ENCODE data around the gene TRIM71. TPM values are rescaled to one million over a fixed set of nuclear protein-coding genes. Genes with fewer than 3 reads are reported as not detected.

The TRIM71 gene
- total RNA-seq, 1 donor from 2014 or later = 106 TPM

- Mint-ChIP-seq H3K4me1 (peaks cover 66% of the 10 kb centered on the region), H3K27me3 (ENCODE audit: insufficient read depth, low read depth) (peaks cover 2% of the 10 kb centered on the region), H3K9me3 (no peaks in the 10 kb centered on the region), H3K4me3 (no peak overlapping the region), H3K36me3 (peaks cover 16% of the 10 kb centered on the region), H3K27ac (no peak overlapping the region)
- Histone ChIP-seq H3K4me2 (peak overlapping the region; percentile 37), H4K20me1 (ENCODE audit: low read depth) (peaks cover 100% of the 10 kb centered on the region), H2AFZ (replicated peaks) (no peak overlapping the region), H3F3A (ENCODE audit: low read depth) (peaks cover 32% of the 10 kb centered on the region), H3K27ac (peak overlapping the region; percentile 77), H3K36me3 (no peaks in the 10 kb centered on the region), H3K27me3 (no peaks in the 10 kb centered on the region), H3K4me3 (no peak overlapping the region), H3K79me2 (ENCODE audit: low read depth) (peaks cover 100% of the 10 kb centered on the region), H3K4me1 (peaks cover 83% of the 10 kb centered on the region), H3K9me3 (ENCODE audit: low read depth) (no peaks in the 10 kb centered on the region), H3K9ac (no peak overlapping the region)
- TF ChIP-seq EZH2 (IDR thresholded peaks at IDR 0.05) = no peak
- no peak for TF ChIP-seq CTCF (IDR thresholded peaks at IDR 0.05)
- TF ChIP-seq EZH2phosphoT487 (IDR thresholded peaks at IDR 0.05) = no peak
- DNase-seq (ENCODE audit: low spot score) = no peak
Measured at GRCh38 chr3:32857921-32858320, 40.1 kb downstream of the TRIM71 start.

- H3K9me3 Mint-ChIP-seq = no peaks in the 10 kb centered on the region
- no peaks in the 10 kb centered on the region for H3K36me3 ChIP-seq
- H3K4me1 ChIP-seq = peaks cover 86% of the 10 kb centered on the region
- H3K36me3 Mint-ChIP-seq = peaks cover 7% of the 10 kb centered on the region
- peaks cover 100% of the 10 kb centered on the region for H4K20me1 ChIP-seq (ENCODE audit: low read depth)
- peak overlapping the region; percentile 8 for H3K27ac Mint-ChIP-seq
- peaks cover 6% of the 10 kb centered on the region for H3K27me3 Mint-ChIP-seq (ENCODE audit: insufficient read depth, low read depth)
- peak overlapping the region; percentile 77 for H3K27ac ChIP-seq
- H3K9ac ChIP-seq = no peak overlapping the region
- DNase-seq (ENCODE audit: low spot score) = no peak
- no peak overlapping the region for H3K4me3 Mint-ChIP-seq
- TF ChIP-seq EZH2phosphoT487 (IDR thresholded peaks at IDR 0.05) (no peak), EZH2 (IDR thresholded peaks at IDR 0.05) (no peak), CTCF (IDR thresholded peaks at IDR 0.05) (no peak)
- H3K9me3 ChIP-seq (ENCODE audit: low read depth) = no peaks in the 10 kb centered on the region
- H3K4me1 Mint-ChIP-seq = peaks cover 69% of the 10 kb centered on the region
- no peak overlapping the region for H2AFZ ChIP-seq (replicated peaks)
- H3F3A ChIP-seq (ENCODE audit: low read depth) = peaks cover 34% of the 10 kb centered on the region
- H3K4me2 ChIP-seq = peak overlapping the region; percentile 37
- H3K4me3 ChIP-seq = no peak overlapping the region
- H3K79me2 ChIP-seq (ENCODE audit: low read depth) = peaks cover 100% of the 10 kb centered on the region
- no peaks in the 10 kb centered on the region for H3K27me3 ChIP-seq
Measured at GRCh38 chr3:32859604-32860237, 41.9 kb downstream of the TRIM71 start.

DNA sequence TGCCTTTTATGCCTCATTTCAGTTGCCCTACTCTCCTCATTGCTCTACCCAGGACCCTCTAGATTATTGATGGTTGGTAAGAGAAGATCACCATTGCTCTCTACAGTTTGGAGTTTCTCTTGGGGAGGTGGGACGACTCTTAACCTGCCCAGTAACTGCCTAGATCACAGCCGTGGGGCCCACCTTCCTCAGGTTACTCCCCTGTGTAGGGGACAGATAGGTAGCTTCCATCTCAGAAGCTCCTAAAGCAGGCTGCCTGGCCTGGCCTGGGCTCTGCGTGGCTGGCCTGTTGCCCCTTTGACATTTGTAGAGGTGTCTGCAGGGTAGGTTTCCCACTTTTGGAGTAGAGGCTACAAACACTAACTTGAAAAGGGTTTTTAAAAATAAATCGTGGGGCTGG lies 42.7 kb downstream of the TRIM71 start:
- no peaks in the 10 kb centered on the region for H3K9me3 Mint-ChIP-seq
- peaks cover 74% of the 10 kb centered on the region for H3K4me1 Mint-ChIP-seq
- Histone ChIP-seq H3K4me3 (no peak overlapping the region), H3K9ac (no peak overlapping the region), H3K4me1 (peaks cover 87% of the 10 kb centered on the region), H3K9me3 (ENCODE audit: low read depth) (no peaks in the 10 kb centered on the region), H3K36me3 (no peaks in the 10 kb centered on the region), H2AFZ (replicated peaks) (no peak overlapping the region), H3K27ac (peak overlapping the region; percentile 68), H3K27me3 (no peaks in the 10 kb centered on the region), H3K4me2 (no peak overlapping the region), H4K20me1 (ENCODE audit: low read depth) (peaks cover 100% of the 10 kb centered on the region), H3F3A (ENCODE audit: low read depth) (peaks cover 41% of the 10 kb centered on the region), H3K79me2 (ENCODE audit: low read depth) (peaks cover 100% of the 10 kb centered on the region)
- no peak overlapping the region for H3K4me3 Mint-ChIP-seq
- DNase-seq (ENCODE audit: low spot score) = no peak
- TF ChIP-seq EZH2 (IDR thresholded peaks at IDR 0.05) = no peak
- TF ChIP-seq EZH2phosphoT487 (IDR thresholded peaks at IDR 0.05) = no peak
- no peak for TF ChIP-seq CTCF (IDR thresholded peaks at IDR 0.05)
- peaks cover 6% of the 10 kb centered on the region for H3K27me3 Mint-ChIP-seq (ENCODE audit: insufficient read depth, low read depth)
- H3K36me3 Mint-ChIP-seq = peaks cover 5% of the 10 kb centered on the region
- H3K27ac Mint-ChIP-seq = no peak overlapping the region
